GM21529 (cell line): ENCODE measurements around the gene CAMK1G.

ENCODE experiments used
- ATAC-seq: cut with Tn5 transposase; IDR thresholded peaks from one replicate; pipeline ENCODE4 v1.9.1; 2021; ENCODE audit not compliant: unreplicated experiment

The CAMK1G gene

GRCh38 chr1:209633335-209633997 lies 50.0 kb downstream of the CAMK1G start:
- ATAC-seq = peak; percentile 59

GRCh38 chr1:209634005-209634737 lies 50.7 kb downstream of the CAMK1G start:
- ATAC-seq = no peak

GRCh38 chr1:209635850-209636249 lies 52.3 kb downstream of the CAMK1G start:
- ATAC-seq = no peak

- ATAC-seq = no peak
Observed at GRCh38 chr1:209641832-209642172, 58.3 kb downstream of the CAMK1G start.

- ATAC-seq = no peak
Observed at GRCh38 chr1:209642816-209643215, 59.3 kb downstream of the CAMK1G start.

GRCh38 chr1:209643285-209644020 lies 59.9 kb downstream of the CAMK1G start:
- no peak for ATAC-seq

- no peak for ATAC-seq
Observed at GRCh38 chr1:209645574-209646452, 62.3 kb downstream of the CAMK1G start.

- ATAC-seq = no peak
Observed at GRCh38 chr1:209646558-209646957, 63.0 kb downstream of the CAMK1G start.

GRCh38 chr1:209647156-209647555 lies 63.6 kb downstream of the CAMK1G start:
- ATAC-seq = no peak

GRCh38 chr1:209648346-209648745 lies 64.8 kb downstream of the CAMK1G start:
- no peak for ATAC-seq

- no peak for ATAC-seq
Observed at GRCh38 chr1:209648931-209649776, 65.6 kb downstream of the CAMK1G start.

- no peak for ATAC-seq
Observed at GRCh38 chr1:209650454-209650853, 66.9 kb downstream of the CAMK1G start.

GRCh38 chr1:209651138-209651587 lies 67.6 kb downstream of the CAMK1G start:
- ATAC-seq = peak; percentile 72

- ATAC-seq = no peak
Observed at GRCh38 chr1:209652121-209652735, 68.7 kb downstream of the CAMK1G start, which contains the start of gene LAMB3. LAMB3 (minus strand) TSS chr1:209652425; CDS start chr1:209650944, 1,481 bp downstream.

GRCh38 chr1:209652873-209653401 lies 69.4 kb downstream of the CAMK1G start:
- ATAC-seq = no peak

GRCh38 chr1:209653915-209654351 lies 70.4 kb downstream of the CAMK1G start:
- no peak for ATAC-seq

GRCh38 chr1:209655411-209656231 lies 72.1 kb downstream of the CAMK1G start:
- ATAC-seq = no peak

GRCh38 chr1:209657140-209657879 lies 73.8 kb downstream of the CAMK1G start:
- ATAC-seq = peak; percentile 63
